Small intestine (tissue), 7 donors: ENCODE measurements around the gene MTUS2. TPM values are rescaled to one million over a fixed set of nuclear protein-coding genes. Genes with fewer than 3 reads are reported as not detected.

Experiments used
- DNase-seq, 2 donors: peaks; one replicate each; pipeline versions ENCODE4 v3.0.0 to v3.0.0-alpha.2; 2013
- FAIRE-seq: peaks from 2 replicates; lab custom pipeline; 2012; peaks lifted over from hg19 to GRCh38; lab: Jason Lieb, UNC
- H3K27ac ChIP-seq, 3 donors: one replicate each; pipeline ENCODE4 v1.5.1; 2013; ENCODE audit warnings: low read length in 2 of 3, mild to moderate bottlenecking in 2 of 3, control low read depth in 1 of 3, inconsistent platforms in 1 of 3, low read depth in 1 of 3, moderate library complexity in 1 of 3
- H3K27me3 ChIP-seq, 3 donors: one replicate each; pipeline ENCODE4 v1.6.1; 2013; ENCODE audit warnings: low read length in 3 of 3, inconsistent platforms in 1 of 3; ENCODE audit not compliant: control insufficient read depth in 3 of 3, insufficient read depth in 3 of 3
- H3K36me3 ChIP-seq, 3 donors: one replicate each; pipeline ENCODE4 v1.6.1; 2013; ENCODE audit warnings: low read length in 3 of 3, inconsistent platforms in 1 of 3, low read depth in 1 of 3, mild to moderate bottlenecking in 1 of 3, moderate library complexity in 1 of 3; ENCODE audit not compliant: control insufficient read depth in 3 of 3, insufficient read depth in 2 of 3
- H3K4me1 ChIP-seq, 3 donors: one replicate each; pipeline ENCODE4 v1.6.1; 2013; ENCODE audit warnings: low read length in 2 of 3, inconsistent platforms in 1 of 3, low read depth in 1 of 3, mild to moderate bottlenecking in 1 of 3, moderate library complexity in 1 of 3; ENCODE audit not compliant: control insufficient read depth in 3 of 3, insufficient read depth in 2 of 3
- H3K4me3 ChIP-seq, 3 donors: one replicate each; pipeline ENCODE4 v1.5.1; 2013; ENCODE audit warnings: low read length in 3 of 3, control low read depth in 1 of 3, inconsistent platforms in 1 of 3, low read depth in 1 of 3, mild to moderate bottlenecking in 1 of 3, moderate library complexity in 1 of 3
- H3K9me3 ChIP-seq, 2 donors: one replicate each; pipeline ENCODE4 v1.6.1; 2013; ENCODE audit warnings: low read depth in 1 of 2, low read length in 1 of 2; ENCODE audit not compliant: control insufficient read depth in 2 of 2, insufficient read depth in 1 of 2
- WGBS, 3 donors: extraction: QIAGEN DNeasy Blood & Tissue Kit; methylation state at CpG; one replicate each; pipeline ENCODE4 v1.1.7; 2013; 5-methylcytosine and 5-hydroxymethylcytosine counted together
- polyA plus RNA-seq, 4 donors: library from polyadenylated mRNA; stranded (reverse) in 3 of 4; unstranded in 1 of 4; fragments of 200-250 nt in 3 of 4; fragments of 120-200 nt in 1 of 4; gene quantifications; one replicate each; pipeline versions ENCODE4 v1.2.1 to v1.2.3, GENCODE V29; 2013
- donor health status: healthy with polysubstance abuse.
- donor health status: control.
- donor health status: control.
- donor health status: Bipolar disorder and iron deficiency.
- donor health status: healthy.

The MTUS2 gene
- polyA plus RNA-seq, 4 donors, result under 0.01 to 0.53 (median 0.22) TPM

DNA sequence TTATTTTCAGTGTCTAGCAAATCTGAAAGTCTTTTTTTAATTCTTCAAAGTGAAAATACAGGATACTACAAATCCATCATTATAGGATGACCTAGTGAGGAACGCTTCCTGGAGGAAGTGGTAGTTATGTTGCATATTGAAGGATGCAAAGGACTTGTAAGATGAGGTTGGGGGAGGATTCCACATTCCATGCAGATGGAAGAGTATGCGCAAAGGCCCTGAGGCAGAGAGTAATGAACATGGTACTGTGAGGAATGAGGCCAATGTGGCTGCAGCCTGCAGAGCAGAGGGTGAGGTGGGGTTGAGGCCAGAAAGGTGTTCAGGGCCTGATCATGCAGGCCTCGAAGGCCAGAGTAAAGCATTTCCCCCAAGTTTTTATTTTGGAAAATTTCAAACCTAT, 202.8 kb downstream of the MTUS2 start:
- Histone ChIP-seq H3K27ac (no peak overlapping the region), H3K4me1 (no peaks in the 10 kb centered on the region), H3K4me3 (no peak overlapping the region), H3K27me3 (peaks cover 0 to 5% (median 0%) of the 10 kb centered on the region in 3 donors), H3K36me3 (no peaks in the 10 kb centered on the region), H3K9me3 (no peaks in the 10 kb centered on the region)
- DNase-seq, result no peak
- 83 to 91% (median 86%) methylated on average over 3 of the region's 3 CpGs for WGBS, 3 donors
- FAIRE-seq, result no peak

- no peak for FAIRE-seq
- Histone ChIP-seq H3K9me3 (no peaks in the 10 kb centered on the region), H3K27me3 (peaks cover 0 to 5% (median 0%) of the 10 kb centered on the region in 3 donors), H3K4me1 (no peaks in the 10 kb centered on the region), H3K4me3 (no peak overlapping the region), H3K36me3 (no peaks in the 10 kb centered on the region), H3K27ac (no peak overlapping the region)
- WGBS, 3 donors, result 83 to 86% (median 83%) methylated on average over 8 of the region's 8 CpGs
- DNase-seq, result no peak
Measured at GRCh38 chr13:29024783-29025182, 204.6 kb downstream of the MTUS2 start.

- DNase-seq (no peak), FAIRE-seq (no peak)
- no peaks in the 10 kb centered on the region for H3K4me1 ChIP-seq
- 90 to 96% (median 91%) methylated on average over 5 of the region's 5 CpGs for WGBS, 3 donors
- H3K9me3 ChIP-seq, result no peaks in the 10 kb centered on the region
- no peak overlapping the region for H3K27ac ChIP-seq
- no peak overlapping the region for H3K4me3 ChIP-seq
- H3K27me3 ChIP-seq, result peaks cover 0 to 5% (median 2%) of the 10 kb centered on the region in 3 donors
- H3K36me3 ChIP-seq, result no peaks in the 10 kb centered on the region
Measured at GRCh38 chr13:29028868-29029267, 208.7 kb downstream of the MTUS2 start.

DNA sequence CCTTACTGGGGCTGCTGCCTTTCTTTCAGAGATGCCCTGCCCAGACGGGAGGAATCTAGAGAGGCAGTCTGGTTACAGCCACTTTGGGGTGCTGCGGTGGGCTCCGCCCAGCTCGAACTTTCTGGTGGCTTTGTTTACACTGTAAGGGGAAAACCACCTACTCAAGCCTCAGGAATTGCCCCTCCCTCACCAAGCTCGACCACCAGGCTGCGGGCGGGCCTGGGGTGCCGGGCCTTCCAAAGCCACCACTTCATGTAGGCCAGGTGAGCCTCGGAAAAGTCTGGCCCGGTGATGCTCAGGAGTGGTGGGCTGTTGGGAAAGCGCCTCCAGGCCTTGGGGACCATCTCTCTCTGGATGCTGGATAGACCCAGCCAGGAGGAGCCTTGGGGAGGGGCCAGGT, 218.6 kb downstream of the MTUS2 start:
- Histone ChIP-seq H3K27me3 (peaks cover 0 to 4% (median 0%) of the 10 kb centered on the region in 3 donors), H3K27ac (no peak overlapping the region), H3K4me1 (no peaks in the 10 kb centered on the region), H3K36me3 (no peaks in the 10 kb centered on the region), H3K4me3 (no peak overlapping the region), H3K9me3 (no peaks in the 10 kb centered on the region)
- DNase-seq, result no peak
- 86 to 93% (median 91%) methylated on average over 11 of the region's 11 CpGs for WGBS, 3 donors
- FAIRE-seq, result no peak

- no peak overlapping the region for H3K27ac ChIP-seq
- no peak overlapping the region for H3K4me3 ChIP-seq
- no peaks in the 10 kb centered on the region for H3K4me1 ChIP-seq
- WGBS, 3 donors, result 84 to 88% (median 87%) methylated on average over 18 of the region's 18 CpGs
- no peaks in the 10 kb centered on the region for H3K9me3 ChIP-seq
- no peak for DNase-seq
- FAIRE-seq, result no peak
- no peaks in the 10 kb centered on the region for H3K36me3 ChIP-seq
- peaks cover 0 to 4% (median 0%) of the 10 kb centered on the region in 3 donors for H3K27me3 ChIP-seq
Measured at GRCh38 chr13:29039212-29039611, 219.1 kb downstream of the MTUS2 start.

DNA sequence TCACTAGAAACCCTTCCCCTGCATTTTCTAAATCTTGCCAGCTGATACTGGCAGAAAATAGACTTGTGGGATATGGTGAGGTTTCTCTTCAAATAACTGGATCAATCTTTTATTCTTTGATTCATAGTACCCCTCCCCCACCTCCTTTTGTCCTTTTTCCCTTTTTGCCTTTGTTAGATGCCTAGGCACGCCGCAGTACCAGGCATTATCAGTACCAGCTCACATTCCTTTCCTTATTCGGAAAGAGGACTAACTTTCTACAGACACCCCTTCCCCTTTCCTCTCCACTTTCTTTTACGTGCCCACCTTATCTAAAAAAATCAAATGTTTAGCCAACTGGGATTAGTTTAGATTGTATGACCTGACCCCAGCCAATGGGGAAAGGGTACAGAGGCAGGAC, 226.4 kb downstream of the MTUS2 start:
- H3K4me1 ChIP-seq, result no peaks in the 10 kb centered on the region
- H3K27me3 ChIP-seq, result no peaks in the 10 kb centered on the region
- no peak overlapping the region for H3K27ac ChIP-seq
- peaks cover 0 to 5% of the 10 kb centered on the region in 2 donors for H3K9me3 ChIP-seq
- DNase-seq, result no peak
- 36 to 63% (median 44%) methylated on average over 4 of the region's 4 CpGs for WGBS, 3 donors
- H3K36me3 ChIP-seq, result no peaks in the 10 kb centered on the region
- FAIRE-seq, result no peak
- no peak overlapping the region for H3K4me3 ChIP-seq

DNA sequence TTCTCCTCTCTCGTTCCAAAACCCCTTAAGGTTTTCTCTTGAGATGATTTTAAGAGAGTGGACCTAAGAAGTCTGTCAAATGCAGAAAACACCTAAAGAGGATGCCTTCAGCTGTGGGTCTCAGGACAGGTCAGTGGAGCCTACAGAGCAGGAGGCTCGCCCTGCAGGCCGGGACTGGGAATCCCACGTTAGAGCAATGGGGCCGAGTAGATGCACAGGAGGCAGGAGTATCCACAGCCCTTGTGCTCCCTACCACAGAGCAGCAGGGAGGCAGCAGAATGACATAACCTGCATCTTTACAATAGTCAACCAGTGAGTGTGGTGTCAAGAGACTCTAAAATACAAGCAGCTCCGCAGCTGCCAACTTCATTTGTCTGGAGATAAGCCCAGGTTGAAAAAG, 229.4 kb downstream of the MTUS2 start:
- no peaks in the 10 kb centered on the region for H3K27me3 ChIP-seq
- no peaks in the 10 kb centered on the region for H3K4me1 ChIP-seq
- peaks cover 0 to 3% of the 10 kb centered on the region in 2 donors for H3K9me3 ChIP-seq
- H3K36me3 ChIP-seq, result no peaks in the 10 kb centered on the region
- WGBS, 3 donors, result 74 to 81% (median 80%) methylated on average over 6 of the region's 6 CpGs
- no peak for FAIRE-seq
- no peak overlapping the region for H3K27ac ChIP-seq
- DNase-seq, result no peak
- H3K4me3 ChIP-seq, result no peak overlapping the region

- no peaks in the 10 kb centered on the region for H3K36me3 ChIP-seq
- H3K4me3 ChIP-seq, result no peak overlapping the region
- no peaks in the 10 kb centered on the region for H3K27me3 ChIP-seq
- 67 to 69% (median 68%) methylated on average over 4 of the region's 4 CpGs for WGBS, 3 donors
- DNase-seq (no peak), FAIRE-seq (no peak)
- no peak overlapping the region for H3K27ac ChIP-seq
- H3K9me3 ChIP-seq, result no peaks in the 10 kb centered on the region
- H3K4me1 ChIP-seq, result no peaks in the 10 kb centered on the region
Measured at GRCh38 chr13:29050719-29051118, 230.6 kb downstream of the MTUS2 start.

GRCh38 chr13:29059800-29060199, 239.7 kb downstream of the MTUS2 start:
- Histone ChIP-seq H3K27me3 (peaks cover 0 to 2% (median 0%) of the 10 kb centered on the region in 3 donors), H3K4me3 (no peak overlapping the region), H3K36me3 (no peaks in the 10 kb centered on the region), H3K27ac (no peak overlapping the region), H3K9me3 (peaks cover 0 to 3% of the 10 kb centered on the region in 2 donors), H3K4me1 (no peaks in the 10 kb centered on the region)
- 80 to 86% (median 81%) methylated on average over 2 of the region's 2 CpGs for WGBS, 3 donors
- DNase-seq, result peak in 1 of 2 donors; percentile 31
- no peak for FAIRE-seq
